GM19397 (cell line): Measurements from ENCODE around the gene STK4.
A peak's percentile ranks its signal among the peaks of the same experiment; 100 is the strongest.

Experiments
- ATAC-seq: cut with Tn5 transposase; IDR thresholded peaks from one replicate; pipeline ENCODE4 v1.9.1; 2021; ENCODE audit warnings: mild to moderate bottlenecking, moderate library complexity; ENCODE audit not compliant: unreplicated experiment

Gene STK4

GRCh38 chr20:44952731-44953130 is 13.6 kb upstream of the STK4 start:
- ATAC-seq: no peak

- no peak for ATAC-seq
These were observed 12.1 kb upstream of the STK4 start for GRCh38 chr20:44954211-44954610.

DNA sequence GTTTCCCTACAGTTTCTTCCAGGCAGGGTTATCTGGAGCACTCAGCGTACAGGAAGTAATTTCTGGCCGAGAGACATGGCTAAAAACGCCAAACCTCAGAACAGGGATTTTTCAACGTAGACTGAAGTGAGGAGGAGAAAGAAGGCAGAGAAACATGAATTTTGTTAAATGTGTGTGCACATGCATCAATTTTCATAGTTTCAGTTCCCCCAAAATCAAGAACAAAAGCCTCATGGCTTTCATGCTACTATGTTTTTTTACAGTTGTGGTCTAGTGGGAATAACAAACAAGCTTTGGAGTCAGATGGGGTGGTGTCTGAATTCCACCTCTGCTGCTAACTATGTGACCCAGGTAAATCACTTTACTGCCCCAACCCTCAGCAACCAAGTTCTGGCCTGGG is 11.0 kb upstream of the STK4 start:
- ATAC-seq: no peak

DNA sequence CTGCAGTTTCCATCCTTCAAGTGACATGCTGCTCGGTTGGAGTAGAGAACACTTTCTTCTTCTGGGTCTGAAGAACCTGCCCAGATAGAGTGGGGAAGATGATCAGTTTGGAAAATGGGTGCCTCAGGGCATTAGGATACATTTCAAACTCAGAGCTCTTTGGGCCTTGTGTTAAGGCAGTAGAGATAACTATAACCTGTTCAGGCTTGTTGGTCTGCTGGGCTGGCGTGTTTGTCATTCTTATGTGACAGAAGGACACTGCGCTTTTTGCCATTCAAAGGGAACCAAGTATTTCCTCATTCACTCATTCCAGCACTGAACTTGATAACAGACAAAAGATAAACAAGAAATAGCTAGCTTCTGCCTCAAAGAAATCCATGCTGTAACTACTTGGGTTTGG is 9.9 kb upstream of the STK4 start:
- no peak for ATAC-seq

GRCh38 chr20:44958276-44958675 is 8.0 kb upstream of the STK4 start:
- no peak for ATAC-seq

GRCh38 chr20:44959082-44959637 is 7.2 kb upstream of the STK4 start:
- no peak for ATAC-seq

- peak; percentile 6 for ATAC-seq
These were observed 6.6 kb upstream of the STK4 start for GRCh38 chr20:44959638-44960102.

GRCh38 chr20:44960103-44960852 is 6.0 kb upstream of the STK4 start, which contains the start of gene TOMM34:
TSS of gene TOMM34 (minus strand) at chr20:44960397. CDS start at chr20:44960333, 64 bp downstream.
- peak; percentile 88 for ATAC-seq

DNA sequence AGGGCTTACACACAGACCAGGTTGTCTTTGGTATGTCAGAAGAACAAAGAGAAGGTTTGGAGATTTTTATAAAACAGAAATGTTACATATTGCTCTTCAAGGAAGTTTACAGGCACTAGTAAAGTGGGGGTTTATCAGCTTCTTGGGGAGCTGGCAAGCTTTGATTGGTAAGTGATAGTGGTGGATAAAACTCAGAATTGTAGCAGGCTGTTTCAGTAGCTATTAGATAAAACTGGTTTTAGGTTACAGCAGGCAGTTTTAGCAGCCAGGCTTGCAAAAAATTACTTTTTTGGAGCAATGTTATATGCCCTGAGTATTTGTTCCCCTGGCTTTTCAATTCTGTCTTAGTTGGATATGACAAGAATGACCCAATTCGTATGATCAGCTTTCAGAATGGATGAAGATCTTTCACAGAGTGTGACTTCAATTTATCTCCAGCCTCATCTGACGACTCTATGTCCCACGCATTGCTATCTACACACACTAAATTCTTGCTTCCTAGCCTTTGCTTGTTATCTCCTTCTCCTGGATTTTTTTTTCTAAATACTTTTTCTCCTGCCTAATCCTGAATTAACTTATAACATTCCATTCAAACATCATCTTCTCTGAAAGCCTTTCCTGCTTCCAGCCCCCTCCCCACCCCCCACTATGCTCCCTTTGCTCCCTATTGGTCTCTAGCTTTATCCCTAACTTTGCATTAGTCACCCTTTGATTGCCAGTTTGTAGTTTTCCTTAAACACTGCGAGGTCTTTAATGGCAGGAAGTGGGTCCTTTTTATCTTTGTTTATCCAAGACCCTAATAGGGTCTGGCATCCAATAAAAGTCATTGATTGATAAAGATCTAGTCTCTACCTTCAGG is 5.1 kb upstream of the STK4 start:
- no peak for ATAC-seq

GRCh38 chr20:44961870-44962267 is 4.4 kb upstream of the STK4 start:
- no peak for ATAC-seq

GRCh38 chr20:44962483-44962882 is 3.8 kb upstream of the STK4 start:
- no peak for ATAC-seq

- ATAC-seq: no peak
These were observed 2.7 kb upstream of the STK4 start for GRCh38 chr20:44963325-44964215.

DNA sequence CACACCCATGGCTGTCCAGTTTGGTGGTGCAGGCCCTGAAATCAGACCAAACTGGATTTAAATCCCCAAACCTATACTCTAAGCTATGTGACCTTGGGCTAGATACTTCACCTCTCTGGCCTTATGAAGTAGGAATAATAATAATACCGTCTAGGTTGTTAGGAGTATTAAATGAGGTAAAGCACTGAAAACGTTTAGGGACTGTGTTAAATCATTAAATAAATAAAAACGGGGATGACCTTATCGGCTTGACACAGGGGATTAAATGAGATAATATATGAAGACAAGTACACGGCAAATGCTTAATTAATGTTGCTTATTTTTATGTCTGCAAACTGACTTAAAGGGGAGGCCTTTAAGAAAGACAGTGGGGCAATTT is 672 bp upstream of the STK4 start:
- ATAC-seq: no peak

DNA sequence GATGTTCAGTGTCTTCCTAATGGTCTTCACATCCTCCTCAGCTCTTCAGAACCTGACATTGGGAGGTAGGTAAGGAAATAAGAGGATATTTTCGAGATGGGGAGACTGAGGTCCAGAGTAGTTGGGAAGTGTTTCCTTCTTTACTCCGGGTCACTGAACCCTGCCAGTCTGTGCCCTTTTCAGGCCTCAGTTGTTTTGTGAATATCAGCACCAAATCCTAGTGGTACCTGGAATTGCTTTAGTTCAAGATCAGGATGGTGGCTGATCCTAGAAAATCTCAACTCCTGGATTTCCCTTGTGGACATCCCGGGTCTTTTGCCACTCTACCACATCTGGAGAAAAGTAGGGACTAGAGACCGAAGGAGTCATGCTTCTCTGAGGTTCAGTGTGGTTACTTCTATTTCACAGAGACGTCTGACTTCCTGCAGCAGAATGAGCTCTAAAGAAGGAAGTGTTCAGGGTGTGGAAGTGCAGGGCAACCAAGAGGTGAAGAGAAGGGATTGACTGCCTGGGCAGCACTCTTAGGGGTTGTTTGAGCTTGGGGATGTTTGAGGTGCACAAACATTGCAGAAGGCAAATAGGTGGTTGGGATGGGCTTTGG is 995 bp downstream of the STK4 start:
- ATAC-seq: peak; percentile 27

GRCh38 chr20:44969300-44969894 is 3.1 kb downstream of the STK4 start:
- no peak for ATAC-seq

- ATAC-seq: no peak
These were observed 4.0 kb downstream of the STK4 start for GRCh38 chr20:44970243-44970757.

- ATAC-seq: no peak
These were observed 6.7 kb downstream of the STK4 start for GRCh38 chr20:44973053-44973452.

GRCh38 chr20:44976698-44977097 is 10.4 kb downstream of the STK4 start:
- ATAC-seq: no peak

- ATAC-seq: peak; percentile 85
These were observed 12.8 kb downstream of the STK4 start for GRCh38 chr20:44979090-44979621.
